ENCODE data around the gene AQR. TPM values are rescaled to one million over a fixed set of nuclear protein-coding genes. Genes with fewer than 3 reads are reported as not detected.

The AQR gene
- total RNA-seq, 1 experiment from 2014 or later: 26.1 TPM

DNA sequence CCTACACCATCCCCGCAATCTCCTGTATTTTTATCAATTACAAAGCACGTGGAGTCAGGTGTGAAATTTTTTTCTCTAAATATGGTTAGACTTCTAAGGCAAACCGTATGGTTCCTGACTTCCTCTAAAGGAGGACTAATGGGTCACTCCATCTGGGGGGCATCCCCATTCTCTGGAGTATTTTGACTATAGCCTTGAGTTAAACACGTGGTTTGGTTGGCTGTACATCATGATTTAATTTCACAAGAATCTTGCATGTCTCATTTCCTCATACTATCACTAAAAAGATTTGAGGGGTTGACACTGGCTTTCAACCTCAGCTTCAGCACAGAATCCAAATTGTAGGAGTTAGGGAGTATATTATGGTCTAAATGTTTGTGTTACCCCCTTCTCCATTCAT is 43.8 kb upstream of the AQR start:
- Histone ChIP-seq H3K4me3 (ENCODE audit: low read length) (no peak overlapping the region), H3K4me2 (ENCODE audit: low read length) (no peak overlapping the region), H3K4me1 (ENCODE audit: insufficient read depth, low read length) (no peaks in the 10 kb centered on the region), H3K9me2 (replicated peaks; ENCODE audit: low read length) (no peaks in the 10 kb centered on the region), H2AFZ (ENCODE audit: low read length) (no peak overlapping the region), H3F3A (ENCODE audit: low read length, unreplicated experiment) (no peaks in the 10 kb centered on the region), H4K20me1 (ENCODE audit: low read length) (no peaks in the 10 kb centered on the region), H3K9ac (ENCODE audit: low read length) (no peak overlapping the region), H3K36me3 (ENCODE audit: low read depth, low read length) (no peaks in the 10 kb centered on the region), H3K79me2 (ENCODE audit: low read length) (no peaks in the 10 kb centered on the region), H3K27me3 (ENCODE audit: low read length) (no peaks in the 10 kb centered on the region), H3K27ac (ENCODE audit: low read length) (no peak overlapping the region), H3K9me3 (ENCODE audit: low read length) (no peaks in the 10 kb centered on the region)
- intact Hi-C loops (cut with micrococcal nuclease): no loop called here
- no TSS peak for BruUV-seq (replicated peaks)
- ChIA-PET POLR2A (ENCODE audit: unreplicated experiment) (no interaction called here), CTCF (no interaction called here)
- TF ChIP-seq, protein P1, sequence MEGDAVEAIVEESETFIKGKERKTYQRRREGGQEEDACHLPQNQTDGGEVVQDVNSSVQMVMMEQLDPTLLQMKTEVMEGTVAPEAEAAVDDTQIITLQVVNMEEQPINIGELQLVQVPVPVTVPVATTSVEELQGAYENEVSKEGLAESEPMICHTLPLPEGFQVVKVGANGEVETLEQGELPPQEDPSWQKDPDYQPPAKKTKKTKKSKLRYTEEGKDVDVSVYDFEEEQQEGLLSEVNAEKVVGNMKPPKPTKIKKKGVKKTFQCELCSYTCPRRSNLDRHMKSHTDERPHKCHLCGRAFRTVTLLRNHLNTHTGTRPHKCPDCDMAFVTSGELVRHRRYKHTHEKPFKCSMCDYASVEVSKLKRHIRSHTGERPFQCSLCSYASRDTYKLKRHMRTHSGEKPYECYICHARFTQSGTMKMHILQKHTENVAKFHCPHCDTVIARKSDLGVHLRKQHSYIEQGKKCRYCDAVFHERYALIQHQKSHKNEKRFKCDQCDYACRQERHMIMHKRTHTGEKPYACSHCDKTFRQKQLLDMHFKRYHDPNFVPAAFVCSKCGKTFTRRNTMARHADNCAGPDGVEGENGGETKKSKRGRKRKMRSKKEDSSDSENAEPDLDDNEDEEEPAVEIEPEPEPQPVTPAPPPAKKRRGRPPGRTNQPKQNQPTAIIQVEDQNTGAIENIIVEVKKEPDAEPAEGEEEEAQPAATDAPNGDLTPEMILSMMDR (conservative IDR thresholded peaks at IDR 0.05; ENCODE audit: low read depth, low read length): no peak
- TF ChIP-seq EZH2 (IDR thresholded peaks at IDR 0.05; ENCODE audit: low read length, unreplicated experiment): no peak
- TF ChIP-seq EZH2phosphoT487 (IDR thresholded peaks at IDR 0.05; ENCODE audit: borderline replicate concordance, low read length): no peak
- no peak for DNase-seq
- no peak for ATAC-seq

- H4K20me1 ChIP-seq (ENCODE audit: low read length): no peaks in the 10 kb centered on the region
- no peak overlapping the region for H2AFZ ChIP-seq (ENCODE audit: low read length)
- no peak overlapping the region for H3K9ac ChIP-seq (ENCODE audit: low read length)
- H3K9me3 ChIP-seq (ENCODE audit: low read length): no peaks in the 10 kb centered on the region
- H3K4me3 ChIP-seq (ENCODE audit: low read length): no peak overlapping the region
- BruUV-seq (replicated peaks): no TSS peak
- no peaks in the 10 kb centered on the region for H3F3A ChIP-seq (ENCODE audit: low read length, unreplicated experiment)
- no peak overlapping the region for H3K4me2 ChIP-seq (ENCODE audit: low read length)
- H3K36me3 ChIP-seq (ENCODE audit: low read depth, low read length): no peaks in the 10 kb centered on the region
- no peak for DNase-seq
- TF ChIP-seq, protein P1 (conservative IDR thresholded peaks at IDR 0.05; ENCODE audit: low read depth, low read length): no peak
- TF ChIP-seq EZH2 (IDR thresholded peaks at IDR 0.05; ENCODE audit: low read length, unreplicated experiment) (no peak), EZH2phosphoT487 (IDR thresholded peaks at IDR 0.05; ENCODE audit: borderline replicate concordance, low read length) (no peak)
- no peaks in the 10 kb centered on the region for H3K27me3 ChIP-seq (ENCODE audit: low read length)
- POLR2A ChIA-PET (ENCODE audit: unreplicated experiment): no interaction called here
- CTCF ChIA-PET: no interaction called here
- H3K4me1 ChIP-seq (ENCODE audit: insufficient read depth, low read length): no peaks in the 10 kb centered on the region
- no peak for ATAC-seq
- no peaks in the 10 kb centered on the region for H3K9me2 ChIP-seq (replicated peaks; ENCODE audit: low read length)
- H3K79me2 ChIP-seq (ENCODE audit: low read length): no peaks in the 10 kb centered on the region
- intact Hi-C loops (cut with micrococcal nuclease): no loop called here
- H3K27ac ChIP-seq (ENCODE audit: low read length): no peak overlapping the region
These were observed 37.9 kb upstream of the AQR start for GRCh38 chr15:35007397-35007796.

GRCh38 chr15:35005933-35006332 is 36.4 kb upstream of the AQR start:
- Histone ChIP-seq H2AFZ (ENCODE audit: low read length) (no peak overlapping the region), H3K27ac (ENCODE audit: low read length) (no peak overlapping the region), H3K9me3 (ENCODE audit: low read length) (no peaks in the 10 kb centered on the region), H3K9me2 (replicated peaks; ENCODE audit: low read length) (no peaks in the 10 kb centered on the region), H4K20me1 (ENCODE audit: low read length) (no peaks in the 10 kb centered on the region), H3K27me3 (ENCODE audit: low read length) (no peaks in the 10 kb centered on the region), H3K4me2 (ENCODE audit: low read length) (no peak overlapping the region), H3K4me3 (ENCODE audit: low read length) (no peak overlapping the region), H3K79me2 (ENCODE audit: low read length) (no peaks in the 10 kb centered on the region), H3K4me1 (ENCODE audit: insufficient read depth, low read length) (no peaks in the 10 kb centered on the region), H3K9ac (ENCODE audit: low read length) (no peak overlapping the region), H3K36me3 (ENCODE audit: low read depth, low read length) (no peaks in the 10 kb centered on the region), H3F3A (ENCODE audit: low read length, unreplicated experiment) (no peaks in the 10 kb centered on the region)
- DNase-seq: no peak
- intact Hi-C loops (cut with micrococcal nuclease): no loop called here
- TF ChIP-seq EZH2 (IDR thresholded peaks at IDR 0.05; ENCODE audit: low read length, unreplicated experiment) (no peak), EZH2phosphoT487 (IDR thresholded peaks at IDR 0.05; ENCODE audit: borderline replicate concordance, low read length) (no peak)
- TF ChIP-seq, protein P1 (conservative IDR thresholded peaks at IDR 0.05; ENCODE audit: low read depth, low read length): no peak
- CTCF ChIA-PET: no interaction called here
- no TSS peak for BruUV-seq (replicated peaks)
- POLR2A ChIA-PET (ENCODE audit: unreplicated experiment): no interaction called here
- ATAC-seq: no peak

Data from PC-3 (cell line).